OCI-LY1 (cell line): ENCODE measurements around the gene FBXO15.

ENCODE experiments used
- H2AFZ ChIP-seq: fragments of 200-600 bp; sonication (generic), shearing (Covaris generic); 2 replicates; pipeline ENCODE4 v1.6.0; 2014; ENCODE audit warnings: antibody characterized with exemption, mild to moderate bottlenecking, low read length
- H3F3A ChIP-seq: fragments of 200-600 bp; sonication (generic), shearing (Covaris generic); 2 replicates; pipeline ENCODE4 v1.6.0; 2014; ENCODE audit warnings: mild to moderate bottlenecking, antibody characterized with exemption, low read length, moderate library complexity; ENCODE audit not compliant: insufficient read depth
- H3K27ac ChIP-seq: fragments of 200-600 bp; sonication (generic); 2 replicates; pipeline ENCODE4 v1.5.1; 2014; ENCODE audit warnings: low read length, mixed run types, mild to moderate bottlenecking, low read depth; ENCODE audit not compliant: poor library complexity, severe bottlenecking
- H3K27me3 ChIP-seq: fragments of 200-600 bp; sonication (generic); 2 replicates; pipeline ENCODE4 v1.6.0; 2014; ENCODE audit warnings: antibody characterized with exemption, mild to moderate bottlenecking, low read length, moderate library complexity; ENCODE audit not compliant: insufficient read depth
- H3K36me3 ChIP-seq: fragments of 200-600 bp; sonication (generic); 2 replicates; pipeline ENCODE4 v1.6.1; 2014; ENCODE audit warnings: mild to moderate bottlenecking, antibody characterized with exemption, low read length, moderate library complexity, mixed read lengths; ENCODE audit not compliant: insufficient read depth
- H3K4me1 ChIP-seq: fragments of 200-600 bp; sonication (generic); 2 replicates; pipeline ENCODE4 v1.5.1; 2014; ENCODE audit warnings: mild to moderate bottlenecking, low read length, moderate library complexity; ENCODE audit not compliant: insufficient read depth, severe bottlenecking
- H3K4me2 ChIP-seq: fragments of 200-600 bp; sonication (generic), shearing (Covaris generic); 2 replicates; pipeline ENCODE4 v1.6.1; 2014; ENCODE audit warnings: low read length
- H3K4me3 ChIP-seq: fragments of 200-600 bp; sonication (generic); 2 replicates; pipeline ENCODE4 v1.5.1; 2014; ENCODE audit warnings: low read length, low read depth, mild to moderate bottlenecking, mixed read lengths; ENCODE audit not compliant: poor library complexity, severe bottlenecking
- H3K79me2 ChIP-seq: fragments of 200-600 bp; shearing (Covaris generic); 2 replicates; pipeline ENCODE4 v1.6.1; 2016; ENCODE audit warnings: mixed run types, low read length, mixed read lengths; ENCODE audit not compliant: insufficient read depth
- H3K9ac ChIP-seq: fragments of 200-600 bp; sonication (generic), shearing (Covaris generic); 2 replicates; pipeline ENCODE4 v1.6.1; 2014; ENCODE audit warnings: mild to moderate bottlenecking, low read length, mixed read lengths
- H3K9me2 ChIP-seq: fragments of 200-600 bp; sonication (generic), shearing (Covaris generic); 2 replicates; pipeline ENCODE4 v1.6.1; 2014; ENCODE audit warnings: low read depth, mild to moderate bottlenecking, low read length, mixed read lengths
- H3K9me3 ChIP-seq: fragments of 200-600 bp; shearing (Covaris generic); 2 replicates; pipeline ENCODE4 v1.6.1; 2014; ENCODE audit warnings: low read length, mixed read lengths
- H4K20me1 ChIP-seq: fragments of 200-600 bp; sonication (generic), shearing (Covaris generic); 2 replicates; pipeline ENCODE4 v1.6.0; 2016; ENCODE audit warnings: mild to moderate bottlenecking, low read length; ENCODE audit not compliant: insufficient read depth
- EZH2 ChIP-seq: fragments of 200-600 bp; sonication (generic), shearing (Covaris generic); IDR thresholded peaks from 2 replicates; pipeline ENCODE4 v1.8.0; 2017; ENCODE audit warnings: borderline replicate concordance, mixed run types, mild to moderate bottlenecking, antibody characterized with exemption, low read length, moderate library complexity, mixed read lengths
- TF ChIP-seq, protein P1 (sequence below): fragments of 200-600 bp; sonication (generic), shearing (Covaris generic); IDR thresholded peaks from 2 replicates; pipeline ENCODE4 v1.5.1; 2017; ENCODE audit warnings: mild to moderate bottlenecking, antibody characterized with exemption, low read length, moderate library complexity, mixed read lengths

Gene FBXO15, protein sequence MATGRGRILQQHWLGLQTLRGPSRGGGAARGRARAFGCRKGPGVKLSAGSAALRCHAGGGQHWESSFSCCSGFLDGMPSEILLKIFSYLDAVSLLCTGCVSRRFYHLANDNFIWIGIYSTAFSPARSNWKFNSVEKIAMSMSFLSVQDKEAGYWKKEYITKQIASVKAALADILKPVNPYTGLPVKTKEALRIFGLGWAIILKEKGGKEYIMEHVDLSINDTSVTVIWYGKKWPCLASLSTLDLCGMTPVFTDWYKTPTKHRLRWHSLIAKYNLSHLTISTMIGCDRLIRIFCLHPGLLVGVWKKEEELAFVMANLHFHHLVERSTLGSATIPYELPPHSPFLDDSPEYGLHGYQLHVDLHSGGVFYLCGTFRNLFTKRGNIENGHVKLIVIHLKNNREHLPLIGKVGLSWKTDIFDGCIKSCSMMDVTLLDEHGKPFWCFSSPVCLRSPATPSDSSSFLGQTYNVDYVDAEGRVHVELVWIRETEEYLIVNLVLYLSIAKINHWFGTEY

DNA sequence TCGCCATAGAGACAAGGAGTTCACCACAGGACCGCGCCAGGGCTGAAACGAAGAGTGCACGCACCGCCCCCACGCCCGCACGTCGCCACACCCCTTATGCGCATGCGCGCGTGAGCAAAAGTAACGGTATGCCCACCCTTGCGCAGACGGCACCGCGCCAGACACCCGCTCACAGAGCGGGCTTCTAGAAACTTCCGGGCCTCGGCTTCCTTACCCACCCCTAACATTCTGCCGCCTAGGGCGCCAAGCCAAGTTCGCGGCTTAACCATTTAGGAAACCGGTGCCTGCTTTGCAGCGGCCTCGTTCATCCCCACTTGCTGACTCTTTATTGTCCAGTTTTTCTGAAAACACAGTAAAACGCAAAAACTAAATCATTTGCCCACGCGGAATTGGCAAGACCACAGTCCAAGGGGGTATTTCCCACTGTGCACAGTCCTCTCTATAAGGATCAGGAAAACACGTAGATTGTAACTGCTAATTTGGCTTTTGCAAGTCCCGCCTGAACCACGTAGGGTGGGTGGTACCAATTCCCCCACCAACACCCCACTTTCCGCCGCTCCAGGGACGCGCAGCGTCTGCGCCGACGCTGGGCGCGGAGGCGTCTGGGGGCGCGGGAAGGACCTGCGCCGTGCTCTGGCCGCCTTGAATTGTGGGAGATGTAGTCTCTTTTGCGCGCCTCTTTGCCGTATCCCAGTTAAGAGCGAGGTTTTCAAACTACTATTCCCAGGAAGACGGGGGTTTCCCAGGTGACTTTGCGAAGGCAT lies at the start of gene FBXO15, which contains the start of gene TIMM21:
TSS of gene FBXO15 (minus strand) at position 56 of the 764 bp plus-strand sequence. CDS start at position 7, 49 bp downstream.
TSS of gene TIMM21 (plus strand) at position 745 of the 764 bp plus-strand sequence. CDS start 286 bp downstream, outside the sequence.
- H3K27ac ChIP-seq, result peak within 1 kb of the TSS; percentile 95
- H2AFZ ChIP-seq, result peak within 1 kb of the TSS; percentile 91
- H3K27me3 ChIP-seq, result no peaks in the 10 kb centered on the region
- H3K36me3 ChIP-seq, result peaks cover 32% of the 10 kb centered on the region; the same call in 1 of the 2 replicates
- peak within 1 kb of the TSS; percentile 98 for H3K4me2 ChIP-seq
- no peaks in the 10 kb centered on the region for H4K20me1 ChIP-seq
- no peaks in the 10 kb centered on the region for H3F3A ChIP-seq
- peak within 1 kb of the TSS; percentile 84 for H3K4me3 ChIP-seq
- peaks cover 40% of the 10 kb centered on the region for H3K4me1 ChIP-seq
- H3K79me2 ChIP-seq, result peaks cover 43% of the 10 kb centered on the region
- TF ChIP-seq, protein P1, sequence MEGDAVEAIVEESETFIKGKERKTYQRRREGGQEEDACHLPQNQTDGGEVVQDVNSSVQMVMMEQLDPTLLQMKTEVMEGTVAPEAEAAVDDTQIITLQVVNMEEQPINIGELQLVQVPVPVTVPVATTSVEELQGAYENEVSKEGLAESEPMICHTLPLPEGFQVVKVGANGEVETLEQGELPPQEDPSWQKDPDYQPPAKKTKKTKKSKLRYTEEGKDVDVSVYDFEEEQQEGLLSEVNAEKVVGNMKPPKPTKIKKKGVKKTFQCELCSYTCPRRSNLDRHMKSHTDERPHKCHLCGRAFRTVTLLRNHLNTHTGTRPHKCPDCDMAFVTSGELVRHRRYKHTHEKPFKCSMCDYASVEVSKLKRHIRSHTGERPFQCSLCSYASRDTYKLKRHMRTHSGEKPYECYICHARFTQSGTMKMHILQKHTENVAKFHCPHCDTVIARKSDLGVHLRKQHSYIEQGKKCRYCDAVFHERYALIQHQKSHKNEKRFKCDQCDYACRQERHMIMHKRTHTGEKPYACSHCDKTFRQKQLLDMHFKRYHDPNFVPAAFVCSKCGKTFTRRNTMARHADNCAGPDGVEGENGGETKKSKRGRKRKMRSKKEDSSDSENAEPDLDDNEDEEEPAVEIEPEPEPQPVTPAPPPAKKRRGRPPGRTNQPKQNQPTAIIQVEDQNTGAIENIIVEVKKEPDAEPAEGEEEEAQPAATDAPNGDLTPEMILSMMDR, result no peak
- H3K9me3 ChIP-seq, result no peaks in the 10 kb centered on the region
- peak within 1 kb of the TSS; percentile 89 for H3K9ac ChIP-seq
- no peaks in the 10 kb centered on the region for H3K9me2 ChIP-seq

DNA sequence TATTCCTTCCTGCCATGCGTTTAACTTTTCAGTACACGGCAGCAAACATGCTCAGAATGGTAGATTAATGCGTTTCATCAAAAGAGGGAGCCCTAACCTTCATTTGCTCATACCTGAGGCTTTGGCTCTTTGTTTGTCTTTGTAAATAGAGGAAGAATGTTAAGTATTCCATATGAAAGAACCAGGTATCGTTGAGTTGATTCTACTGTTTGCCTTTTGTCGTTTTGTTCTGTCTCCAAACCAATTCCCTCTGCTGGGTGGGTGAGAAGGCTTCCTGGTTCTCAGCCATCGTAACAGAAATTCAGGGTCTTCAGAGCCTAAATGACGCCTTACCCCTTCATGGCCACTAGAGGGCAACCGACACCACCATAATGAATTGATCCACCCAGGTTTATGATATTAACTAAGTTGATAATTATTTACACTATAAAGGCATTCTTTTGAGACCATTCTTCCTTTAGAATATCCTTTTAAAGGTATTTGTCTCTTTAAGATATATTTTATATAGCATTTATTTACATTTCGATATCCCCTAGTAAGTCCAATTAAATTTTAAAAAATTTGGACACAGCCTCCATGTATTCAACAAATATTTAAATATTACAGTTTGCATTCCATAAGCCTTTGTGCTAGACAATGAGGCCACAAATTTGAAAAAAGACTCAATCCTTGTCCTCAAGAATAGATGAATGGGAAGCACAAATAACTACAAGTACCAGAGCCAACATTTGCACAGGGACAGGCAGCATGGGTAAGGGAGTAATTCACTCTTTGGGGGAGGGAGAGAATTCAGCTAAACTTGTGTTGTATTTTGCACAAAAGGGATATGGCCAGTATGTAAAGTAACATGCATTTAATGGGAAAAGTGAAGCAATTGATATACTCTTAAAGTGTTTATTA lies 48.8 kb upstream of the FBXO15 start:
- no peak overlapping the region for H3K27ac ChIP-seq
- peak overlapping the region; percentile 50 for H3K4me3 ChIP-seq
- H3K9ac ChIP-seq, result peak overlapping the region; percentile 39; the same call in 1 of the 2 replicates
- no peaks in the 10 kb centered on the region for H3K79me2 ChIP-seq
- no peaks in the 10 kb centered on the region for H3F3A ChIP-seq
- no peaks in the 10 kb centered on the region for H3K27me3 ChIP-seq
- peaks cover 15% of the 10 kb centered on the region for H3K4me1 ChIP-seq
- H3K9me3 ChIP-seq, result no peaks in the 10 kb centered on the region
- peak overlapping the region; percentile 94; the same call in 1 of the 2 replicates for H2AFZ ChIP-seq
- peak overlapping the region; percentile 91 for H3K4me2 ChIP-seq
- no peaks in the 10 kb centered on the region for H3K36me3 ChIP-seq
- no peaks in the 10 kb centered on the region for H3K9me2 ChIP-seq
- TF ChIP-seq, protein P1, result peak; percentile 96
- no peak for TF ChIP-seq EZH2
- H4K20me1 ChIP-seq, result no peaks in the 10 kb centered on the region

DNA sequence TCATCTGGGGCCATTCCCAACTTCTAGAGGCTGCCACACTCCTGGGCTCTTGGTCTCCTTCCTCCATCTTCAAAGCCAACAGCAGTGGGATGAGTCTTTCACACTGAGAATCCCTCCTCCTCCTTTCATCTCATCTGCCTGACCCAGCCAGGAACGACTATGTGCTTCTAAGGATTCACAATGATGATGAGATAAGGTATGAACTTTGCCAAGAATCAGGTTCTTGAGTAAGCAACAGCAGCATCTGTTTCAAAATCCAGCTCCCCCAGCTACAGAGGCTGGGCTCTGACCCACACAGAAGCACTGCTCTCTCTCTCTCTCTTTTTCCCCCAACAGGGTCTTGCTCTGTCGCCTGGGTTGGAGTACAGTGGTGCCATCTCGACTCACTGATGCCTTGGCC lies 47.1 kb upstream of the FBXO15 start:
- no peaks in the 10 kb centered on the region for H3K9me2 ChIP-seq
- no peaks in the 10 kb centered on the region for H3K27me3 ChIP-seq
- H3K4me1 ChIP-seq, result peaks cover 15% of the 10 kb centered on the region
- H3K36me3 ChIP-seq, result no peaks in the 10 kb centered on the region
- no peak overlapping the region for H3K4me2 ChIP-seq
- H3K27ac ChIP-seq, result no peak overlapping the region
- H3K4me3 ChIP-seq, result no peak overlapping the region
- H4K20me1 ChIP-seq, result no peaks in the 10 kb centered on the region
- H3K79me2 ChIP-seq, result no peaks in the 10 kb centered on the region
- no peaks in the 10 kb centered on the region for H3F3A ChIP-seq
- TF ChIP-seq, protein P1, result no peak
- no peak for TF ChIP-seq EZH2
- no peak overlapping the region for H3K9ac ChIP-seq
- no peak overlapping the region for H2AFZ ChIP-seq
- no peaks in the 10 kb centered on the region for H3K9me3 ChIP-seq
